ENCODE results near the gene SULT4A1. TPM values are rescaled to one million over a fixed set of nuclear protein-coding genes. Genes with fewer than 3 reads are reported as not detected.

SULT4A1 gene
- total RNA-seq, 2 experiments from 2014 or later, result not detected

- Histone ChIP-seq H4K20me1 (ENCODE audit: insufficient read depth, low read length) (no peaks in the 10 kb centered on the region), H3K9me3 (ENCODE audit: low read length) (no peaks in the 10 kb centered on the region), H3K79me2 (ENCODE audit: insufficient read depth, low read depth, low read length) (no peaks in the 10 kb centered on the region), H3K4me2 (ENCODE audit: low read length) (no peak overlapping the region), H3K27ac (ENCODE audit: low read depth, low read length, poor library complexity, severe bottlenecking) (no peak overlapping the region), H3K36me3 (ENCODE audit: insufficient read depth, low read length) (no peaks in the 10 kb centered on the region), H3K4me1 (ENCODE audit: insufficient read depth, low read length, poor library complexity, severe bottlenecking) (no peaks in the 10 kb centered on the region), H3K9me2 (ENCODE audit: insufficient read depth, low read length) (no peaks in the 10 kb centered on the region), H2AFZ (ENCODE audit: low read length) (no peak overlapping the region), H3K4me3 (ENCODE audit: low read depth, low read length, poor library complexity, severe bottlenecking) (no peak overlapping the region)
- no TSS peak for BruUV-seq (replicated peaks)
- TF ChIP-seq EZH2phosphoT487 (IDR thresholded peaks at IDR 0.05; ENCODE audit: borderline replicate concordance, low read depth, low read length), result no peak
- TF ChIP-seq CTCF (conservative IDR thresholded peaks at IDR 0.05; ENCODE audit: low read length), result no peak
- ChIA-PET CTCF (ENCODE audit: unreplicated experiment) (interaction anchor here (0.6 kb wide), 1 partner anchor 680 kb away, joined by 3 read pairs; no protein-coding TSS in a partner anchor), POLR2A (interaction anchor here (0.6 kb wide), 1 partner anchor 281 kb away, joined by 3 read pairs; no protein-coding TSS in a partner anchor)
- DNase-seq (ENCODE audit: low spot score), result no peak
- intact Hi-C loops (cut with micrococcal nuclease; ENCODE audit: unreplicated experiment), result no loop called here
Measured at GRCh38 chr22:43827003-43827735, 35.1 kb downstream of the SULT4A1 start.

- Histone ChIP-seq H3K4me3 (ENCODE audit: low read depth, low read length, poor library complexity, severe bottlenecking) (no peak overlapping the region), H4K20me1 (ENCODE audit: insufficient read depth, low read length) (no peaks in the 10 kb centered on the region), H2AFZ (ENCODE audit: low read length) (no peak overlapping the region), H3K9me2 (ENCODE audit: insufficient read depth, low read length) (no peaks in the 10 kb centered on the region), H3K36me3 (ENCODE audit: insufficient read depth, low read length) (no peaks in the 10 kb centered on the region), H3K27ac (ENCODE audit: low read depth, low read length, poor library complexity, severe bottlenecking) (no peak overlapping the region), H3K4me2 (ENCODE audit: low read length) (no peak overlapping the region), H3K79me2 (ENCODE audit: insufficient read depth, low read depth, low read length) (no peaks in the 10 kb centered on the region), H3K9me3 (ENCODE audit: low read length) (no peaks in the 10 kb centered on the region), H3K4me1 (ENCODE audit: insufficient read depth, low read length, poor library complexity, severe bottlenecking) (no peaks in the 10 kb centered on the region)
- no TSS peak for BruUV-seq (replicated peaks)
- ChIA-PET CTCF (ENCODE audit: unreplicated experiment) (interaction anchor here (0.6 kb wide), 1 partner anchor 680 kb away, joined by 3 read pairs; no protein-coding TSS in a partner anchor), POLR2A (interaction anchor here (0.6 kb wide), 1 partner anchor 280 kb away, joined by 3 read pairs; no protein-coding TSS in a partner anchor)
- TF ChIP-seq EZH2phosphoT487 (IDR thresholded peaks at IDR 0.05; ENCODE audit: borderline replicate concordance, low read depth, low read length) (no peak), CTCF (conservative IDR thresholded peaks at IDR 0.05; ENCODE audit: low read length) (peak; percentile 50)
- intact Hi-C loops (cut with micrococcal nuclease; ENCODE audit: unreplicated experiment), result no loop called here
- DNase-seq (ENCODE audit: low spot score), result no peak
Measured at GRCh38 chr22:43826142-43827002, 35.9 kb downstream of the SULT4A1 start.
